GM12878 (cell line): ENCODE results near the gene SESTD1. TPM values are rescaled to one million over a fixed set of nuclear protein-coding genes. Genes with fewer than 3 reads are reported as not detected.

Experiments used
- ATAC-seq: fragments of 200-7000 bp; cut with Tn5 transposase; 3 replicates; pipeline ENCODE4 v1.9.1; 2020; ENCODE audit warnings: mild to moderate bottlenecking, moderate library complexity
- BruUV-seq: library from RNA; stranded (reverse); fragments of 400-500 nt; replicated peaks from 2 replicates; lab custom pipeline; 2021; lab: Mats Ljungman, UMichigan
- CTCF ChIA-PET: fragments of 300-600 bp; sonication (Branson Sonifier 250); formaldehyde crosslinking; extraction: SDS; loops from one replicate; lab custom pipeline; 2021; ENCODE audit warnings: inconsistent platforms; lab: Yijun Ruan, JAX
- POLR2A ChIA-PET: fragments of 350-600 bp; formaldehyde crosslinking; extraction: SDS; loops from one replicate; lab custom pipeline; 2021; ENCODE audit warnings: inconsistent platforms; lab: Charles Lee
- RAD21 ChIA-PET: fragments of 300-600 bp; sonication (Branson Sonifier 250); formaldehyde crosslinking; loops from one replicate; lab custom pipeline; 2023; ENCODE audit warnings: antibody characterized with exemption; ENCODE audit not compliant: unreplicated experiment; lab: Charles Lee
- SMC1A ChIA-PET: fragments of 300-600 bp; sonication (Branson Sonifier 250); formaldehyde crosslinking; loops from one replicate; lab custom pipeline; 2023; ENCODE audit not compliant: unreplicated experiment, uncharacterized antibody; lab: Charles Lee
- DNase-seq: peaks from one replicate; pipeline ENCODE4 v3.0.0-alpha.2; 2011; ENCODE audit warnings: low read depth, low spot score
- FAIRE-seq: peaks from 3 replicates; lab custom pipeline; 2011; peaks lifted over from hg19 to GRCh38; lab: Jason Lieb, UNC
- H2AFZ ChIP-seq: 2 replicates; pipeline ENCODE4 v1.6.0; 2011; ENCODE audit warnings: low read depth, low read length, control low read depth; ENCODE audit not compliant: control insufficient read depth
- H3K27ac ChIP-seq: 2 replicates; pipeline ENCODE4 v1.5.1; 2011; ENCODE audit warnings: control low read depth; ENCODE audit not compliant: control insufficient read depth, insufficient read depth
- H3K27me3 ChIP-seq, 2 experiments: replicated peaks in 1 of 2; 2 replicates each; pipeline versions ENCODE4 v1.6.0 to v1.6.1; 2011; ENCODE audit warnings: low read length in 1 of 2; ENCODE audit not compliant: control insufficient read depth in 2 of 2, insufficient read depth in 2 of 2
- H3K36me3 ChIP-seq, 2 experiments: 2 replicates each; pipeline ENCODE4 v1.5.1; 2011; ENCODE audit warnings: low read length in 1 of 2; ENCODE audit not compliant: control insufficient read depth in 2 of 2, insufficient read depth in 2 of 2
- H3K4me1 ChIP-seq: 2 replicates; pipeline ENCODE4 v1.6.1; 2011; ENCODE audit warnings: mild to moderate bottlenecking, low read length, moderate library complexity, mixed read lengths; ENCODE audit not compliant: control insufficient read depth, insufficient read depth
- H3K4me2 ChIP-seq: 2 replicates; pipeline ENCODE4 v1.6.0; 2011; ENCODE audit warnings: control low read depth; ENCODE audit not compliant: control insufficient read depth, insufficient read depth
- H3K4me3 ChIP-seq: fragments of 200-600 bp; sonication (generic); 2 replicates; pipeline ENCODE4 v1.5.1; 2016
- H3K79me2 ChIP-seq: 2 replicates; pipeline ENCODE4 v1.6.0; 2011; ENCODE audit warnings: low read length; ENCODE audit not compliant: control insufficient read depth, insufficient read depth
- H3K9ac ChIP-seq: 2 replicates; pipeline ENCODE4 v1.8.0; 2011; ENCODE audit warnings: low read length, control low read depth, mixed read lengths; ENCODE audit not compliant: control insufficient read depth, insufficient read depth
- H3K9me3 ChIP-seq: replicated peaks from 3 replicates; pipeline ENCODE4 v1.5.1; 2011; ENCODE audit warnings: mild to moderate bottlenecking, low read length; ENCODE audit not compliant: control insufficient read depth, insufficient read depth
- H4K20me1 ChIP-seq: 2 replicates; pipeline ENCODE4 v1.6.0; 2011; ENCODE audit not compliant: control insufficient read depth, insufficient read depth
- BCL11A ChIP-seq: IDR thresholded peaks from 2 replicates; pipeline ENCODE4 v1.6.1; 2011; ENCODE audit warnings: low read depth, low read length
- CBFB ChIP-seq: IDR thresholded peaks from 2 replicates; pipeline ENCODE4 v1.6.1; 2016; ENCODE audit warnings: antibody characterized with exemption, low read depth
- CBX5 ChIP-seq: sonication (generic); IDR thresholded peaks from 2 replicates; pipeline ENCODE4 v1.6.1; 2016; ENCODE audit warnings: low read depth, moderate library complexity, mild to moderate bottlenecking, inconsistent platforms
- CHD4 ChIP-seq: fragments of 200-600 bp; sonication (generic); IDR thresholded peaks from 2 replicates; pipeline ENCODE4 v1.6.1; 2016; ENCODE audit warnings: mild to moderate bottlenecking
- HDAC6 ChIP-seq: fragments of 200-600 bp; sonication (generic); IDR thresholded peaks from one replicate; pipeline ENCODE4 v1.8.0; 2017; ENCODE audit warnings: antibody characterized with exemption; ENCODE audit not compliant: unreplicated experiment
- KDM1A ChIP-seq: fragments of 200-600 bp; sonication (generic); IDR thresholded peaks from 2 replicates; pipeline ENCODE4 v1.6.1; 2016; ENCODE audit warnings: borderline replicate concordance
- NFYA ChIP-seq: IDR thresholded peaks from 2 replicates; pipeline ENCODE4 v1.6.1; 2011; ENCODE audit warnings: low read depth, mild to moderate bottlenecking, low read length, improper control_type of control experiment, borderline replicate concordance
- NR2F1 ChIP-seq: fragments of 450-650 bp; conservative IDR thresholded peaks from 2 replicates; pipeline ENCODE4 v1.6.1; 2017; ENCODE audit warnings: mild to moderate bottlenecking
- SMAD5 ChIP-seq: IDR thresholded peaks from 2 replicates; pipeline ENCODE4 v1.6.1; 2016; ENCODE audit warnings: antibody characterized with exemption, low read depth
- SRF ChIP-seq, 2 experiments: IDR thresholded peaks; 2 replicates each; pipeline ENCODE4 v1.6.1; 2011; ENCODE audit warnings: low read depth in 2 of 2, low read length in 2 of 2, mild to moderate bottlenecking in 1 of 2, moderate library complexity in 1 of 2
- SUPT20H ChIP-seq: IDR thresholded peaks from 2 replicates; pipeline ENCODE4 v1.6.1; 2011; ENCODE audit warnings: low read depth, mild to moderate bottlenecking, low read length, moderate library complexity, borderline replicate concordance; ENCODE audit not compliant: control insufficient read depth
- TCF12 ChIP-seq: IDR thresholded peaks from 2 replicates; pipeline ENCODE4 v1.6.1; 2011; ENCODE audit warnings: low read depth, mild to moderate bottlenecking, low read length
- YBX1 ChIP-seq: fragments of 450-650 bp; IDR thresholded peaks from 2 replicates; pipeline ENCODE4 v1.6.1; 2016; ENCODE audit warnings: antibody characterized with exemption
- ZNF207 ChIP-seq: fragments of 450-650 bp; IDR thresholded peaks from 2 replicates; pipeline ENCODE4 v1.6.1; 2014; ENCODE audit warnings: antibody characterized with exemption, mild to moderate bottlenecking, borderline replicate concordance
- ZNF687 ChIP-seq: fragments of 450-650 bp; IDR thresholded peaks from 2 replicates; pipeline ENCODE4 v1.6.1; 2017; ENCODE audit warnings: mild to moderate bottlenecking, moderate library complexity
- WGBS: methylation state at CpG from one replicate; pipeline ENCODE4 v1.1.6; 2016; ENCODE audit warnings: low lambda C conversion rate; ENCODE audit not compliant: insufficient replicate concordance, insufficient coverage; ENCODE audit errors: missing lambda C conversion rate; 5-methylcytosine and 5-hydroxymethylcytosine counted together
- in situ Hi-C: fragments of 300-500 bp; cut with MboI; formaldehyde crosslinking; loops from 9 replicates; pipeline ENCODE4 v1.14.3; 2018; ENCODE audit warnings: mixed read lengths
- intact Hi-C: fragments of 100-400 bp; cut with micrococcal nuclease; formaldehyde crosslinking; loops from one replicate; pipeline ENCODE4 v1.14.2; 2022; ENCODE audit not compliant: unreplicated experiment
- polyA plus RNA-seq, 11 experiments: library from polyadenylated mRNA; depleted of rRNA in 4 of 11; unstranded in 6 of 11; stranded (reverse) in 5 of 11; fragments of >200 nt; fragmentation: Nextera tagmentation in 4 of 11; fragmentation: Illumina TruSeq in 1 of 11; extraction: Ambion mirVana in 4 of 11; extraction: Trizol in 1 of 11; gene quantifications; 1 replicate in 1 of 11; 2 replicates in 10 of 11; pipeline versions ENCODE4 v1.2.1 to v1.2.3, GENCODE V29; 2011 to 2016; ENCODE audit warnings: inconsistent platforms in 2 of 11, missing spikeins in 2 of 11, low read depth in 1 of 11
- total RNA-seq, 4 experiments: library from RNA; depleted of rRNA in 3 of 4; stranded (reverse); fragments of >200 nt in 3 of 4; fragmentation: Illumina TruSeq in 1 of 4; extraction: Trizol in 1 of 4; gene quantifications; 2 replicates each; pipeline versions ENCODE4 v1.2.1 to v1.2.3, GENCODE V29; 2013 to 2021
- TF ChIP-seq, protein P1 (sequence below): fragments of 150-350 bp; IDR thresholded peaks from 2 replicates; pipeline ENCODE4 v1.6.1; 2016; ENCODE audit warnings: low read depth, low read length
- TF ChIP-seq, protein P2 (sequence below): fragments of 450-650 bp; IDR thresholded peaks from 2 replicates; pipeline ENCODE4 v1.6.1; 2018; ENCODE audit warnings: borderline replicate concordance, mild to moderate bottlenecking; ENCODE audit not compliant: partially characterized antibody

SESTD1 gene
- total and polyA plus RNA-seq, 10 of the 15 experiments (the other 5 are each of a cell fraction or from before 2014, with no cell fraction given) = 4.4 to 22.7 (median 9.5) TPM

GRCh38 chr2:179180242-179180641 lies 84.4 kb downstream of the SESTD1 start:
- Histone ChIP-seq H3K36me3 (no peaks in the 10 kb centered on the region), H3K79me2 (no peaks in the 10 kb centered on the region), H4K20me1 (no peaks in the 10 kb centered on the region), H3K27ac (no peak overlapping the region), H3K4me2 (no peak overlapping the region), H3K9ac (no peak overlapping the region), H3K4me3 (no peak overlapping the region), H3K27me3 (no peaks in the 10 kb centered on the region), H3K4me1 (no peaks in the 10 kb centered on the region; the same call in 1 of the 2 replicates), H2AFZ (no peak overlapping the region), H3K9me3 (no peaks in the 10 kb centered on the region)
- intact Hi-C loops (no loop called here), in situ Hi-C loops (no loop called here)
- FAIRE-seq (no peak), DNase-seq (no peak), ATAC-seq (no peak)
- ChIA-PET RAD21 (no interaction called here), POLR2A (no interaction called here), SMC1A (interaction anchor here (1.3 to 1.5 kb wide), 3 partner anchors 9 to 289 kb away, joined by 3 read pairs; no protein-coding TSS in a partner anchor), CTCF (interaction anchor here (1.5 kb wide), 1 partner anchor 39 kb away, joined by 4 read pairs; no protein-coding TSS in a partner anchor)
- 60% methylated on average over 2 of the region's 2 CpGs for WGBS
- BruUV-seq = no TSS peak
- no peak for TF ChIP-seq CBX5
- TF ChIP-seq HDAC6 = no peak
- TF ChIP-seq, protein P1, sequence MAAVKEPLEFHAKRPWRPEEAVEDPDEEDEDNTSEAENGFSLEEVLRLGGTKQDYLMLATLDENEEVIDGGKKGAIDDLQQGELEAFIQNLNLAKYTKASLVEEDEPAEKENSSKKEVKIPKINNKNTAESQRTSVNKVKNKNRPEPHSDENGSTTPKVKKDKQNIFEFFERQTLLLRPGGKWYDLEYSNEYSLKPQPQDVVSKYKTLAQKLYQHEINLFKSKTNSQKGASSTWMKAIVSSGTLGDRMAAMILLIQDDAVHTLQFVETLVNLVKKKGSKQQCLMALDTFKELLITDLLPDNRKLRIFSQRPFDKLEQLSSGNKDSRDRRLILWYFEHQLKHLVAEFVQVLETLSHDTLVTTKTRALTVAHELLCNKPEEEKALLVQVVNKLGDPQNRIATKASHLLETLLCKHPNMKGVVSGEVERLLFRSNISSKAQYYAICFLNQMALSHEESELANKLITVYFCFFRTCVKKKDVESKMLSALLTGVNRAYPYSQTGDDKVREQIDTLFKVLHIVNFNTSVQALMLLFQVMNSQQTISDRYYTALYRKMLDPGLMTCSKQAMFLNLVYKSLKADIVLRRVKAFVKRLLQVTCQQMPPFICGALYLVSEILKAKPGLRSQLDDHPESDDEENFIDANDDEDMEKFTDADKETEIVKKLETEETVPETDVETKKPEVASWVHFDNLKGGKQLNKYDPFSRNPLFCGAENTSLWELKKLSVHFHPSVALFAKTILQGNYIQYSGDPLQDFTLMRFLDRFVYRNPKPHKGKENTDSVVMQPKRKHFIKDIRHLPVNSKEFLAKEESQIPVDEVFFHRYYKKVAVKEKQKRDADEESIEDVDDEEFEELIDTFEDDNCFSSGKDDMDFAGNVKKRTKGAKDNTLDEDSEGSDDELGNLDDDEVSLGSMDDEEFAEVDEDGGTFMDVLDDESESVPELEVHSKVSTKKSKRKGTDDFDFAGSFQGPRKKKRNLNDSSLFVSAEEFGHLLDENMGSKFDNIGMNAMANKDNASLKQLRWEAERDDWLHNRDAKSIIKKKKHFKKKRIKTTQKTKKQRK = no peak
- TF ChIP-seq, protein P2, sequence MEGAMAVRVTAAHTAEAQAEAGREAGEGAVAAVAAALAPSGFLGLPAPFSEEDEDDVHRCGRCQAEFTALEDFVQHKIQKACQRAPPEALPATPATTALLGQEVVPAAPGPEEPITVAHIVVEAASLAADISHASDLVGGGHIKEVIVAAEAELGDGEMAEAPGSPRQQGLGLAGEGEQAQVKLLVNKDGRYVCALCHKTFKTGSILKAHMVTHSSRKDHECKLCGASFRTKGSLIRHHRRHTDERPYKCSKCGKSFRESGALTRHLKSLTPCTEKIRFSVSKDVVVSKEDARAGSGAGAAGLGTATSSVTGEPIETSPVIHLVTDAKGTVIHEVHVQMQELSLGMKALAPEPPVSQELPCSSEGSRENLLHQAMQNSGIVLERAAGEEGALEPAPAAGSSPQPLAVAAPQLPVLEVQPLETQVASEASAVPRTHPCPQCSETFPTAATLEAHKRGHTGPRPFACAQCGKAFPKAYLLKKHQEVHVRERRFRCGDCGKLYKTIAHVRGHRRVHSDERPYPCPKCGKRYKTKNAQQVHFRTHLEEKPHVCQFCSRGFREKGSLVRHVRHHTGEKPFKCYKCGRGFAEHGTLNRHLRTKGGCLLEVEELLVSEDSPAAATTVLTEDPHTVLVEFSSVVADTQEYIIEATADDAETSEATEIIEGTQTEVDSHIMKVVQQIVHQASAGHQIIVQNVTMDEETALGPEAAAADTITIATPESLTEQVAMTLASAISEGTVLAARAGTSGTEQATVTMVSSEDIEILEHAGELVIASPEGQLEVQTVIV = no peak
- TF ChIP-seq CBFB = no peak
- no peak for TF ChIP-seq NFYA
- TF ChIP-seq ZNF207 = no peak
- TF ChIP-seq SUPT20H = no peak
- TF ChIP-seq SMAD5 = no peak
- TF ChIP-seq BCL11A = no peak
- TF ChIP-seq ZNF687 = no peak
- no peak for TF ChIP-seq SRF (IDR thresholded peaks at IDR 0.05; ENCODE audit: low read depth in 2 of 2, low read length in 2 of 2)
- no peak for TF ChIP-seq YBX1
- no peak for TF ChIP-seq KDM1A
- no peak for TF ChIP-seq CHD4
- TF ChIP-seq TCF12 = no peak
- TF ChIP-seq NR2F1 = no peak
